Activated gamma-delta T cell (primary cell): ENCODE results near the gene SYT15.
"Not testable (repeated sequence)": the region's sequence is repeated elsewhere in the genome, so short reads cannot be mapped to it uniquely, and the experiment has no call there.

ENCODE experiments used
- DNase-seq: peaks from one replicate; lab custom pipeline; 2025; lab: John Stamatoyannopoulos, UW

Gene SYT15

DNA sequence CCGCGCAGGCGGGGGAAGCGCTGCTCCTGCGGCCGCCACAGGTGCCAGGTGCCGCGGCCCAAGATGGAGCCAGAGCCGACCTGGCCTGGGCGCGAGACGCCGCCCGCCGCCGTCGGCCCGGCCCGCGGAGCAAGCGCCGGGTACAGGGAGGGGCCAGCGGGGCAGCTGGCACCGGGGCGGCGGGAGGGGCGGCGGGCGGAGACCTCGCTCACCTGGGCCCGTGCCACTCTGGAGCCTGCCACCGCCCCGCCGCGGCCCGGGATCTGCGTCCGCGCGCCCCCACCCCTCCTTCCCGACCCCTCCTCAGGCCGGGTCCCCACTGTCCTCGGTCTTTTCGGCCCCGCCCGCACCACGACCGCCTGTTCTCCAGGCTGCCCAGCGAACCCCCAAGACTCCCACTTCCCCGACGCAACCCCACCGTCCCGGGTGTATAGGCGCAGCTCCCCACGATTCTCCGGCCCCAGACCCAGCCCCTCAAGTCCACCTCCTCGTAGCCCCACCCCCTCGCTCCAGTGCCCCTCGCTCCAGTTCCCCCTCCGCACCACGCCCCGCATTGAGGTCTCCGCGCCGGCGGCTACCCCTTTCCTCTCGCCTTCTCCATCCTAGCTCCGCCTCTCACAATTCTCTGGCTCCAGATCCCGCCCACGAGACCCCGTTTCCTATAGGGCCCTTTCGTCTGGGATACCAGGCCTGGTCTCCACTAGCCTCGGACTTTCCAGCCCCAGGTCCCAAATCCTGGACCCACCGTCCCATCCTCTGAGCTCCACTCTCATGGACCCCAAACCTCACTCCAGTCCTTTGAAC, 22.2 kb upstream of the SYT15 start, which contains the start of gene GPRIN2:
Gene GPRIN2 (minus strand): TSS at position 144 of the 804 bp plus-strand sequence. CDS start 5,922 bp downstream, outside the sequence.
- no peak for DNase-seq

DNA sequence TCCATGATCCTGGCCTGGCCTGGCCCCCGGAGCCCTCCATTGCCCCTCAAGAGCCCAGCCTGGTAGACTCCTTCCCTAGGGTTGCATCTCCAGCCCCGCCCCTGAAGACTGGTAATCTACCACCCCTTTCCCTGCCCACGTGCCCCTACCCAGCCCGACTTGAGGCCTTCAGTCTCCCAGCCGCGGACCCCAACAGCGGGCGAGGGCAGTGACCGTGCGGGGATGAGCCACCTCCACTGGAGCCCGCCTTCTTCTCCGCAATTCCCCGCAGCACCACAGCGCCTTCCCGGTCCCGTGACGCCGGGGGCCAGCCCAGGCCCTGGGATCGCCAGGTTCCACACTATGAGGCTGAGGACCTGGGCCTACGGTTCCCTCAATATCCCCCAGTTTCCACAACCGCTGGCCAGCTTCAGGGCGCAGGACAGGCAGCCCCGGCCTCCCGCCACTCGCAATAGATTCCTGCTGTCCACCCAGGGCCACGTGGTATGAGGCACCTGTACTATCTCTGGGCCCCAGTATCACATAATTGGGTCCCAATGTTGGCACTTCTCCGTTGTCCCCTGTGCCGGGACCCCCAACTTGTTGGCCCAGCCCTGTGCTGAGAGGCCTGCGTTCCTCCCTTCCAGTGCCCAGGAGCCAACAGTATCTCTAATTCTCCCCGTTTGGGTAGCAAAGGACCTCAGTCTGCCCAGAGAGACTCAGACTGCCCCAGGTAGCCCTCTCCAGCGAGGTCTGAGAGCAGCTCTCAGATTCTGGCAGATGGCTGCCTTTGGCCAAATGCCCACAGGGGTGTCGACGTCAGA, 21.4 kb upstream of the SYT15 start:
- DNase-seq = no peak

DNA sequence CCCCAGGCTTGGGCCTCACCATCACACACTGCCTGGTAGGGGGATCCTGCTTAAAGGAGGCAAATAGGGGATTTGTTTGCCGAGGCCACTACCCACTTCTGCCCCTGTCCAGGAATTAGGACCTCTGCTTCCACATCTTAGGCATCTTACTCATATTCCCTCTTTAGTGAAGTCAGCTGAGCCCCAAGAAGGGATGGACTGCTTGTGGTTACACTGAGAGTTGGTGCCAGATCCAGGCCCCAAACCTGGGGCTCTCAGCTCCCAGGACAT, 20.9 kb upstream of the SYT15 start:
- DNase-seq = no peak

DNA sequence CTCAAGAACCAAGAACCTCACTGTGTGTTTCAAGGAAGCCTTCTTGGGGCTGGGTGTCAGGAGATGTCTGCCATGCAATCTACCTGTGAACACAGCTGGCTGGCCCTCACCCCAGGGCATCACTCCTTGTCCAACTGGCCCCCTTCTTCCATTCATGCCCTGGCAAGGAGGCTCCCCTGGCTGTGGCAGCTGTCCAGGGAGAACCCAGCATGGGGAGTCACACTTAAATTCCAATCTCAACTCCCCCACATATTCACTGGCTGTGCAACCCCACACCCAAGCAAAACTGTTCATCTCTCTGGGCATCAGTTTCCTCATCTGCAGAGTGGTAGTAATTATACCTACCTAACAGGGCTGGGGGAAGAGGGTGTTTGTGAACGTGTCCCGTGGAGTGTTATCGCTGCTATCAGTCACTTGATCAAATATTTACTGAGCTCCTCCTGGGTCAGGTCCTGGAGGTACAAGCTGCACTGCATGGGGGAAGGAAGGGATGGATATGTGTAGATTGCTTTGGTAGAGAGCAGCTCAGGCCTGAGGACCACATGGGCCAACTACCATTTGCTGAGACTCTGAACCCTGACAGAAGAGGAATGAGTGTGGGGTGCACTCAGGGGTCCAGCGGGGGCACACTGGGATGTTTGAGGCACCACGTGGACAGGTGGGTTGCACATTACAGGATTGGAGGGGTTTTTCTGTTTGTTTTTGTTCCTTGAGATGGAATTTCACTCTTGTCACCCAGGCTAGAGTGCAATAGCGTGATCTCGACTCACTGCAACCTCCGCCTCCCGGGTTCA, 20.3 kb upstream of the SYT15 start:
- no peak for DNase-seq

DNA sequence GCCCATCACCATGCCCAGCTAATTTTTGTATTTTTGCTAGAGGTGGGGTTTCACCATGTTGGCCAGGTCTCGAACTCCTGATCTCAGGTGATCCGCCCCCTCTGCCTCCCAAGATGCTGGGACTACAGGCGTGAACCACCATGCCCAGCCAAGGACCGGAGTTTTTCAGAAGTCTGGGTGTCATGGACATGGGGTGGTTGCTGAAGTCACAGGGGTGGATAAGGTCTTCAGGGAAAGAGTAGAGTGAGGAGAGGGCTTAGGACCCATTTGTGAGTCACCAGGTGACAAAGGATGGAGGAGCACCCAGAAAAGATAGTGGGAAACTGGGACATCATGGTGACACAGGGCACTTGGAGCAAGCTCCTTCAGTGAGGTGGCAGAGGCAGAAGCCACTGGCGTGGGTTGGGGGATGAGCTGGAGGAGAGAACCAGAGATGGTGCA, 19.7 kb upstream of the SYT15 start:
- DNase-seq = no peak

DNA sequence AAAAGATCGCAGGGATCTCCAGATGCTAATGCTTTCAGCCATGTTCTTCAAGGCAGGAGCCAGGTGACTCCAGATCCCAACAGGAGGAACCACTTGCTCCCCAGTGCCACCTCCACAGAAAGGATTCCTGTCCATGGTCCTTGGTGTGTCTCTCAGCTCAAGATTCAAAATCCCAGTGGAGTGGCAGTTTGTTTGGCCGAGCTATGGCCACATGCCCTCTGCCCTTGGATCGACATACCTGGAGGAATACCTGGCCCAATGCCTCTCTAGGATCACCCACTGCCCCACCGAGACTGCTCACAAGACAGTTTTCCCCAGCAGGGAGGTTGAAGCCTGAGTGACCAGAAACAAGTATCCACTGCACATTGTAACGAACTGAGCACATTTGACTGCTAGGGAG, 18.5 kb upstream of the SYT15 start:
- DNase-seq = no peak

DNA sequence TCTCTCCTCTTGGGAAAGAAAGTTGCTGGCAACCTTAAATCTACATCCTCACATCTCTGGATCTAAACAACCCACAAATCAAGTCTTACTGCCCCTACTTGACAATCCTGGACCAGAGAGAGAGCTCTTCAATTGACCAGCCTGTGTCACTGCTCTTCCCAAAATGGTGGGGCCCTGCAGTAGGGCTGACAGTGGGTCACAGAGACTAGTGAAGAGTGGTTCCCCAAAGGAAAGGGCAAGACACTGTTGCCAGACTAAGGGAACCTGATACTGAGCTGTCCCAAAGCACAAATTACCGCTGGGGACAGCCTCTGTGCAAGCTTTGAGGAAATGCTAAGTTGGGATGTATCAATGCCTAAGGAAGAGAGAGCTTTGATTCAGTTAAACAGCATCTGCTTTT, 18.0 kb upstream of the SYT15 start:
- DNase-seq = no peak

DNA sequence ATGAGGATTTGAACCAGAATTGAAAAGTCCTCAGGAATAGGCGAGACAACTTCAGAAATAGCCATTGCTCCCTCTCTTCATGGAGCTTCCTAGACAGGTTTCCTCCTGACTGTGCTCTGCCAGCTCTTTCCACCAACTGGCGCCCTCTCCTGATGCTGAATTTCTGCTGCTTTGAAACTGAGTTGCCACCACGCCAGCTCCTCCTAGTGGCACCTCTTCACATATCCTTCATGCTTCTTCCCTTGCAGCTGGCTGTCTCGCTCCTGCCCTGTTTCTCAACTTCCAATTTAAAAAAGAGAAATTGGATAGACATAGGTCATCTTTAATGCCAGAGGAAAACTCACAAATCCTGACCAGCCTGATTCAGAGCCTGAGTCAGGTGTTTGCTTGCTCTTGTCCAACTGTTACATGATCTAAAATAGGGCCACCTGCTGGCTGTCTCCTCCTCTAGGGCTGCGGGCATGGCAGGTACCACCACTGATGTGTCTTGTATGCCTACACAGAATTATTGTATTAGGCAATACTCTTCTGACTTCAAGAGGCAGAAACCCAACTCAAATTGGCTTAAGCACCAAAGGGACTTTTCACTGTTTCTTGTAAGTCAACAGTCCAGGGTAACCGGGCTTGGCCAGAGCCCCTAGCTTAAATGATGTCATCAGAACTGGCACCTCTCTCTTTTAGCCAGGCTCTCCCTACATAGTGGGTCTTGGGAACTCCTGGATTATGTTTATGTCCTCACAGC, 13.2 kb upstream of the SYT15 start:
- not testable (repeated sequence) for DNase-seq

DNA sequence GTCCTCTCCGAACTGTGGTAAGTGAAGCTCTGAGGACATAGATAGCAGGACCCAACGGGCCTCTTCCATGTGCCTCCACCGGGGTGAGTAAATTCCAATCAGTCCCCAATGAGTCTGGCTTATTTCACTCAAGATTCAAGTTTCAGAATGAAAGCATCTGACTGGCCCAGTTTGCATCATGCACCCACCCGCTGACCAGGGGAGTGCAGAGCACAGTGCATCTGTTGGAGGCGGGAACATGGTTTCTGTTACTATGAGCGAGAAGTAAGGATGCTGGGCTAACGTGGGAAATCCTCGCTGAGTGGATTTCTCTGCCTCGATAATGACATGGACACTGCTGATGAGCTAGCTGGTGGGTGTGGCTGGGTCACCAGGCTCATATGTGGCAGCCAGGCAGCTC, 11.8 kb upstream of the SYT15 start:
- DNase-seq = not testable (repeated sequence)

DNA sequence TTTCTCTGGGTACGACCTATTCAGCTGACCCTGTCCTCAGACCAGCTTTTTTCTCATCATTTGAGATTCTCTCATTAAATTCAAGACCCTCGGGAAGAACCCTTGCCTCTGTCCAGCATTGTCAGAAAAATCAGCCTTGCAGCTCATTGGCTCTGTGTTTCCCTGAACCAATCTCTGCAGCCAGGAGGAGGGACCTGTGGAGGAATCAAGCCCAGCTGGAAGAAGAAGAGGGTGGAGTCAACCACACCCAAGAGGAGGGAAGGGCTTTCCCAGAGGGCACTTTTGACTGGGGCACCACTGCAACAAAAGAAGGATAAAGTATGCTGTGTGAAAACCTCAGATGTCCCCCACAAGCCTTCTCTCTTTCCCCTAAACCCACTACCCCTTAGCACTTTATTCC, 8.3 kb upstream of the SYT15 start:
- DNase-seq = not testable (repeated sequence)

DNA sequence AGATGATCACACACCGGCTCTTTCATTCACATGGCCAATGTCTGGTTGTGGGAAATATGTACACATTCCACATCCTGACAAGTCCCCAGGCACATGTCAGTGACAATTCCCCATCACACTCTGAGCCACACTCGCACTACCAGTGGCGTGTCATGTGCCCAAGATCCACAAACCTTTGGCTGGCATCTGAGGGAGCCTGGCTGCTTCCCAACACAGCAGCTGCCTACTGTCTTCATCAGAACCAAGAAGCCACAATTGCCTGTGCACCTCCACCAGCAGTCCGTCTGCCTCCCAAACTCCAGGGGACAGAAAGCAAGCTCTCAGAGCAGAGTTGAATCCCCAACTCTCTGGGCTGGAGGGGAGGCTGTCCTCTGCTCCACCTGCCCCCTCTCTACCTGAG, 6.2 kb upstream of the SYT15 start:
- not testable (repeated sequence) for DNase-seq

DNA sequence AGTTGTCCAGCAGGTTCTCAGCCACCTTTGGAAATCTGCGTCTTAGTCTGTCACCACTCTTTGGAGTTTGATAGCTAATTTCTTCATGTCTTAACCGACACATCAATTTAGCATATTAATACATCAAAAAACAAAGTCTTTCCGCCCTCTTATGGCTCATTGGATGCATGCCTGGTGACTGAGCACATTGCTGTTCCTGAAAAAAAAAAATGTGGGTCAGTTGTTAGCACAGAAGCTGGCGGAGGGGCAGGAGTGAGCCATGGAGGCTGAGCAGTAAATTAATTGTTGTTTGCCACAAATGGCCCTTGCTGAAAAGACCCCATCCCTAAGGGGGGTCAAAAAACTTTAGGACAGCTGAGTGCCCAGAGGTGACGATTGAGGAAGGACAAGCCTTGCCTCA, 5.6 kb upstream of the SYT15 start:
- DNase-seq = not testable (repeated sequence)

DNA sequence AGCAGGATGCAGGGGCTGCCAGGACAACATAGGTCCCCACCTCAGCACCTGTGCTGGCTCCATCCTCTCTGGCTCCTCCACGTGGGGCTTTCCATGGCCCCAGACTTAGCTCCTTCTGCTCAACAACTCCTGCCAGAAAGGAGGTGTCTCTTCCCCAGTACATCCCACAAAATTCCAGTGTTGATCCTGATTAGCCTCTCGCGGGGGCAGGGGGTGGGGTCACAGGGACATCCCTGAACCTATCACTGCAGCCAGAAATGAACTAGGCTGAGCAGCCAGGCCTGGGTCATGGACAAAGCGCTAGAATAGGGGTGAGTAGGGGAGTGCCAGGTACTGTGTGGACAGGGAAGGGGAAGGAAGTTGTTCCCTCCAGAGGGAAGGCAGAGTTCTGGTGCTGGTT, 5.0 kb upstream of the SYT15 start:
- DNase-seq = not testable (repeated sequence)

DNA sequence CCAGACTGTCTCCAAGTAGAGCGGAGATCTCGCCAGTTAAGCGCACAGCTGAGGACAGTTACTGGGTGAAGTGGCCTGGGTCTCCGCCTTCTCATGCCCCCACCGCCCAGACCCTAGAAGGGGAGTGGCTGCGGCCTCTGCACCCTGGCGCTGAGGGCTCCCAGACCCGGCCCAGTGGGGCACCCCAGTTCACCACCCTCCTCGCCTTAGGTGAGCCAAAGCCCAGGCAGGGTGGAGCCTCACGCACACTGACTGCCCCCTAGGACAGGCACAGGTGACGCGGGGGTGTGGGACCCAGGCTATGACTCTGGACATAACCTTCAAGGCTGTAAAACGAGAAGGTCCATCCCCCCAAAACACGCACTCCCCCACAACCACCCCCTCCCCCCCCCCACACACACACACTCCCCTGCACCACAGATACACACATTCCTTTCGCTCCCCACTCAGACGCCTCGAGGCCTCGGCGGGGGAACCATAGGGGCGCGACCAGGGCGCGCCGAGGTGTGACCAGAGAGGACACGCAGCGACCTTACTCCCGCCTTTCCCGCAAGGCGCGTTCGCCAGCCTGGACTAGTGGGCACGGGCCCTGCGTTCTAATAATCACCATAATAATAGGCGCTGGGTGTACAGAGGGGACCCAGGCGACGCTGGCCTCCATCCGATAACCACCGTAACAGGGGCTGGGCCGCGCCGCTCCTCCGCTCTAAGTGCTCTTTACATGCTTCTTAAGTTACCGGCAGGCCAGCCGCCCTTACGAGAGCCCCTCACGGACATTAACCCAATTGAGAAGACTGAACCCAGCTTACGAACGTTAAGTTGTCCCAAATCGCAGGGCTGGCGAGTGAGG, 1.1 kb upstream of the SYT15 start:
- not testable (repeated sequence) for DNase-seq

DNA sequence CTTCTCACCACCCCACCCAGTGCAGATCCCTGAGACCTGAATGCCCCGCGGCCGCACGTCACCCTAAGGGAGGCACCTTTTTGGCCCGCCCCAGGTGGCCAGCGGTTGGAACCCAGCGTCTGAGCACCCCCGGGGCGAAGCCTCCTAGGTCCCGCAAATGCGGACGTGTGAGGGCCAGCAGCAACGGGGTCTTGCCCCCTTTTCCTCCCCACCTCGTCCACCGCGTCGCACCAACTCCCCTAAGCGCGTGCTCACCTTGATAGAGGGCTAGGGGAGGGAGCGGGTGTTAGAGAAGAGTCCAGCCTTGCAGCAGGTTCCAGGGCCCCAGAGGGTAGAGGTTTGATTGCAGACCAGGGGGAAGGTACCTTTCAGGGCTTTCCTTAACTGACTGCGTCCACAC, 450 bp downstream of the SYT15 start:
- not testable (repeated sequence) for DNase-seq

DNA sequence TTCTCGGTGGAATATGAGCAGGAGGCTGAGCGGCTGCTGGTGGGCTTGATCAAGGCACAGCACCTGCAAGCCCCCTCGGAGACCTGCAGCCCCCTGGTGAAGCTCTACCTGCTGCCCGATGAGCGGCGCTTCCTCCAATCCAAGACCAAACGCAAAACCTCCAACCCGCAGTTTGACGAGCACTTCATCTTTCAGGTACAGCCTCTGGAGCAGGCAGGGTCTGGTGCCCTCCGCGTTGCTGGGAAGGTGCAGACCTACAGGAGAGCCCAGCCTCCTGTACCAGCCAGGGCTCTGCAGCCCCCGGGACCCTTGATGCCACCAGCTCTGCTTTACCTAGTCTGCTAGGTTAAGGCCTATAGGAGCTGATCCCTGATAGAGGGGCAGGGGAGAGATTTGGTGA, 3.1 kb downstream of the SYT15 start:
- DNase-seq = not testable (repeated sequence)

DNA sequence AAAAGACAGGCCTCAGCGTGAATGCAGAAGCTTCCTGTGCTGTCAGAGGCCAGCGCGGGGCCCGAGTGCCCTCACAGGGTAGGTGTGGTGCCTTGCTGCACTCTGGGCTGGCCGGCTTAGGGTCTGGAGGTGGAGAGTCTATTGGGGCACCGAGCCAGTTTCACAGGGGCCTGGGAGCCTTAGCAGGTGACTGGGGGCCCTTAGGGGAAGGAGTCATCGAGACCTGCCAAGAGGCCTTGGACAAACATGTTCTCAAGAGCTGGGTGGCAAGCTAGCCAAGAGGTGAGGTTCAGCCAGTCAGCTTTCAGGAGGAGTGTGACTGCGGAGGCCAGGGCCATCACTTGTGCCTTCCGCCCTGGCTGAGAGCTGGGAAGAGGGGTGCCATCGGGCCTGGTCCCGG, 3.6 kb downstream of the SYT15 start:
- not testable (repeated sequence) for DNase-seq

DNA sequence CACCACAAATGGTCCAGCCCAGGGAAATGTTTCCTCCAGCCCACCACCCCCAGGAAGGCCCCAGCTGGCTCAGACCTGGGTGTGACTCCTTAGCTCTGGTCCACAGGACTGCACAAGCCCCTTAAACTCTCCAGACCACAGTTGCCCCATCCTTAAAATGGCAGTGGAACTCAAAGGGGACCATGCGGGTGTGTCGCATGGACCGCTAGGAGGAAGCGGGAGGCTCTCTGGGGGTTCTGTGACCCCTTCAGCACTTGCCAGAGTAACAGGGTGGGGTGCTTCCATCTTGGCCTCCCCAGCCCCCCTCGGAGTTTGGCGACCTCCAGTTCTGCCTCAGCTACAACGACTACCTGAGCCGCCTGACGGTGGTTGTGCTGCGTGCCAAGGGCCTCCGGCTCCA, 5.3 kb downstream of the SYT15 start:
- DNase-seq = not testable (repeated sequence)

DNA sequence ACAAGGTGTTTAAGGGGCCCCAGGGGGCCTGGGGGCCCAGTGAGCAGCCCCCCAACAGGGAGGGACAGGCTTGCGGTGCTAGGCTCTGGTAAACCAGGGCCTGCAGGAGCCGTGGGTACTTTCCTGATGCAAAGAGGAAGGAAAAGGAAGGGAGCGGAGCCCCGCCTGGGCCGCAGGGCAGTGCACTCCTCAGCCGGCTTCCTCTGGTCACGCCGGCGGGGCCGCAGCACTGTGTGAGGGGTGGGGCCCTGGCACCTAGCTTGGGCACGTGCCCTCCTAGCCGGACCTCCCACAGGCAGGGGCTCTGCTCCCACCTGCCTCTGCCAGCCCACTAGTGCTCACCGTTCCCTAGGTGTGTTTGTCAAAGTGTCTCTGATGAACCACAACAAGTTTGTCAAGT, 6.3 kb downstream of the SYT15 start:
- DNase-seq = not testable (repeated sequence)

DNA sequence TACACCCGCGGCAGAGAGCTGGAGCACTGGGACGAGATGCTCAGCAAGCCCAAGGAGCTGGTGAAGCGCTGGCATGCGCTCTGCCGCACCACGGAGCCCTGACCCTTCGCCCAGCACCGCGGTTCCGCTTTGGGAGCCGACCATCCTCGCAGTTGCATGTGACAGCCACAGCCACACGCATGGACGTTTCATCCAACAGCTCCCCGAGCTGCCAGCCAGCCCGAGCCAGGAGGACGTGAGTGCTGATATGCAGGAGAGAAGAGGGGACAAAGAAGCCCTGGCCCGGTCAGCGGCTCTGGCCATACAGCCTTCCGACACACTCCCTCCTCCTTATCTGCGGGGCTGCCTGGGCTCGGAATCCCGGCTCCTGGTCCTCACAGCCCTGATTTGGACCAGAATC, 8.6 kb downstream of the SYT15 start:
- not testable (repeated sequence) for DNase-seq

DNA sequence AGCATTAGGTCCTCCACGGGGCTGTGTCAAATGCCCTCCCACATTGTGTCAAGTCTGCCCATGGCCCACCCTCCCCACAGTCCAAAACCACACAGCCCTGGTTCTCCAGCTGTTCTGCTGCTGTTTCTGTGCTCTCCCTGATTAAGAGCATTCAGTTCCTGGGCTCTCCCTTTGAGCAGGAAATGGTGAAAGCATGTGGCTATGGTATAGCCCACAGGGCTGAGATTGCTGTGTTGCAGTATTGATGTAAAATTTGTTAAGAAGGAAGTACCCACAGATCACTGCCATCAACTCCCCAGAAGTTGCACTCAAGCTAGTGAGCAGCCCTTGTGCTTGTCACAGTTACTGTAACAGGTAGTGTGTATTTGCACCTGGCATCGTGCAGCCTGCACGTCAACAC, 9.3 kb downstream of the SYT15 start:
- not testable (repeated sequence) for DNase-seq
